ENCODE results near the gene IKZF4. TPM values are rescaled to one million over a fixed set of nuclear protein-coding genes. Genes with fewer than 3 reads are reported as not detected.
"Not testable (repeated sequence)": the region's sequence is repeated elsewhere in the genome, so short reads cannot be mapped to it uniquely, and the experiment has no call there.

The IKZF4 gene
- total and polyA plus RNA-seq, 4 donors = 1.8 to 12.2 (median 7.5) TPM

DNA sequence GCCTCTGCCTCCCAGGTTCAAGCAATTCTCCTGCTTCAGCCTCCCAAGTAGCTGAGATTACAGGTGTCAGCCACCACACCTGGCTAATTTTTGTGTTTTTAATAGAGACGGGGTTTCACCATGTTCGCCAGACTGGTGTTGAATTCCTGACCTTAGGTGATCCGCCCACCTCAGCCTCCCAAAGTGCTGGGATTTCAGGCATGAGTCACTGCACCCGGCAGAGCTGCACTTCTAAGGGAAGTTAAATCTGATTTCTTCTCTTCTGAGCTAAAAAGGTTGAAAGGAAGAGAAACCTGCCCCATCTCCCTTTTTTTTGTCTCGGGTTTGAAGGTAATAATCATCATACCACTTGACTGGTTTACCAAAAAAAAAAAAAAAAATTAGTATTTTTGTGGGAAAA is 39.0 kb upstream of the IKZF4 start:
- H3K27ac ChIP-seq (ENCODE audit: low read depth in 1 of 2, low read length in 2 of 2); H3K4me1 ChIP-seq (ENCODE audit: control insufficient read depth in 1 of 2, insufficient read depth in 2 of 2, low read length in 2 of 2); H3K9me3 ChIP-seq (ENCODE audit: control insufficient read depth, low read length); H3K27me3 ChIP-seq (ENCODE audit: control insufficient read depth in 1 of 2, insufficient read depth in 2 of 2, low read length in 1 of 2); H3K4me3 ChIP-seq (ENCODE audit: low read length in 2 of 2); H3K36me3 ChIP-seq (ENCODE audit: control insufficient read depth in 1 of 2, insufficient read depth in 2 of 2, low read length in 1 of 2); intact Hi-C loops (cut with DNase I); DNase-seq; ATAC-seq (ENCODE audit: low FRiP score): not testable (repeated sequence)
- WGBS, 2 donors = 75 to 77% methylated on average over 5 of the region's 5 CpGs

DNA sequence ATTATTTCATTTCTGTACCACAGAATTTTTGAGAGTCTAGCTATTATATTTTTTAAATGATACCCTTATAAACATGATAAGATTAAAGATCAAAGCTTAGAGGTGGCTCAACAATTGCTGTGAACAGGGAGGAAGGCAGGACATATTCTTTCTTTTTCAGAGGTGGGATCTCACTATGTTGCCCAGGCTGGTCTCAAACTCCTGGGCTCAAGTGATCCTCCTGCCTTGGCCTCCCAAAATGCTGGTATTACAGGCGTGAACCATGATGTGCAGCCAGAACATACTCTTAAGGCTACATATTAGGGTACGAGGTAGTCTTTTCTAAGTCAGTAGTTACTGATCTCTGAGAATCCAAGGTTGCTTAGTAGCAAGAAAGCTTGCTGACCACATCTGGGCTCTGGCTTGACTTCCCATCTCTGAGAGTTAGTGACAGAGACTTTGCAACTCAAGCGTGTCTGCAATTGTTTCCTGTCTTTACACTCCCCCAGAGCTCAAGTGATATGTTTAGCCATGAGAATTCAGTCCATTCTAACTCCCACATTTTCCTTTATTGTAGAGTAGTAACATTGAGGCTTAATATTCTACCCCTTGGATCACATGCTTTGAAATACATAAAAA is 38.4 kb upstream of the IKZF4 start:
- Histone ChIP-seq H3K27ac (ENCODE audit: low read depth in 1 of 2, low read length in 2 of 2) (no peak overlapping the region), H3K4me3 (ENCODE audit: low read length in 2 of 2) (no peak overlapping the region), H3K27me3 (ENCODE audit: control insufficient read depth in 1 of 2, insufficient read depth in 2 of 2, low read length in 1 of 2) (no peaks in the 10 kb centered on the region), H3K9me3 (ENCODE audit: control insufficient read depth, low read length) (no peaks in the 10 kb centered on the region), H3K4me1 (ENCODE audit: control insufficient read depth in 1 of 2, insufficient read depth in 2 of 2, low read length in 2 of 2) (no peaks in the 10 kb centered on the region), H3K36me3 (ENCODE audit: control insufficient read depth in 1 of 2, insufficient read depth in 2 of 2, low read length in 1 of 2) (peaks cover 0 to 1% of the 10 kb centered on the region in 2 donors)
- ATAC-seq (ENCODE audit: low FRiP score) (no peak), DNase-seq (no peak)
- WGBS, 2 donors = 69 to 74% methylated on average over 3 of the region's 3 CpGs
- intact Hi-C loops (cut with DNase I) = no loop called here

DNA sequence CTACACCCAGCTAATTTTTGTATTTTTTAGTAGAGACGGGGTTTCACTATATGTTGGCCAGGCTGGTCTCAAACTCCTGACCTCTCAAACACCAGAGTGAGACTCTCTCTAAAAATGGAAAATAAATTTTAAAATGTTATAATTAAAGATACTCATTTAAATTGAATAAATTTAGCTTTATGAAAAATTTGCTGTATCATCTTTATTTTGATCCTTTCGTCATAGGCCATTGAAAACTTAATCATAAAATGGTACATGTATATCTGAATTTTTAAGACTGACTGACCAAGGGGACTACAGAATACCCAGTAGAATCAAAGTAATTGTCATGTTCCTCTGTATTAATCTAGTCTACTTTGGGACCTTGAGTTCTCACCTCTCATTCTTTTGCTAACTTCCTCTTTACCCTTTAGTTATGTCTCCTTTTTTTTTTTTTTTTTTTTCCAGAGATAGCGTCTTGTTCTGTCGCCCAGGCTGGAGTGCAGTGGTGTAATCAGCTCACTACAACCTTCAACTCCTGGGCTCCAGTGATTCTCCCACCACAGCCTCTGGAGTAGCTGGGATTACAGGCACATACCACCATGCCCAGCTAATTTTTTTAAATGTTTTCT is 37.5 kb upstream of the IKZF4 start:
- Histone ChIP-seq H3K27me3 (ENCODE audit: control insufficient read depth in 1 of 2, insufficient read depth in 2 of 2, low read length in 1 of 2) (no peaks in the 10 kb centered on the region), H3K4me3 (ENCODE audit: low read length in 2 of 2) (no peak overlapping the region), H3K27ac (ENCODE audit: low read depth in 1 of 2, low read length in 2 of 2) (no peak overlapping the region), H3K36me3 (ENCODE audit: control insufficient read depth in 1 of 2, insufficient read depth in 2 of 2, low read length in 1 of 2) (peaks cover 0 to 1% of the 10 kb centered on the region in 2 donors), H3K4me1 (ENCODE audit: control insufficient read depth in 1 of 2, insufficient read depth in 2 of 2, low read length in 2 of 2) (no peaks in the 10 kb centered on the region), H3K9me3 (ENCODE audit: control insufficient read depth, low read length) (no peaks in the 10 kb centered on the region)
- DNase-seq = no peak
- intact Hi-C loops (cut with DNase I) = no loop called here
- ATAC-seq (ENCODE audit: low FRiP score) = no peak
- WGBS, 2 donors = 81 to 87% methylated on average over 4 of the region's 4 CpGs

DNA sequence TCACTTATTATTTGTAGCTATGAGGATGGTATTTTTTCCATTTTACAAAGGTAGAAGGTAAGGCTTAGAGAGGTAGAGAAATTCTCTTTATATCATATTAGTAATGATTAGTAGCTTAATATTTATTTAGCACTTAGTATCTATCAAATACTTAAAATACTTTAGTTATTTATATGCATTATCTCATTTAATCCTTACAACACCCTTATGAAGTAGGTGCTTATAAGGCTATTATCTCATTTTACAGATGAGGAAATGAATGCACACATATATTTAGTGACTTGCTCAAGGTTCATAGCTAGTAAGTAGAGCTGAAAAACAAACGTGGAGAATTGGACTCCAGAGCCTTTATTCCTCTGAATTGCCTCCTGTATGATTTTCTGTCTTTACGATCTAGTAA is 36.0 kb upstream of the IKZF4 start:
- 61 to 62% methylated on average over 2 of the region's 2 CpGs for WGBS, 2 donors
- H3K4me1 ChIP-seq (ENCODE audit: control insufficient read depth in 1 of 2, insufficient read depth in 2 of 2, low read length in 2 of 2) = no peaks in the 10 kb centered on the region
- no peak for DNase-seq
- no peaks in the 10 kb centered on the region for H3K27me3 ChIP-seq (ENCODE audit: control insufficient read depth in 1 of 2, insufficient read depth in 2 of 2, low read length in 1 of 2)
- no peaks in the 10 kb centered on the region for H3K9me3 ChIP-seq (ENCODE audit: control insufficient read depth, low read length)
- no peak overlapping the region for H3K4me3 ChIP-seq (ENCODE audit: low read length in 2 of 2)
- peaks cover 0 to 3% of the 10 kb centered on the region in 2 donors for H3K36me3 ChIP-seq (ENCODE audit: control insufficient read depth in 1 of 2, insufficient read depth in 2 of 2, low read length in 1 of 2)
- intact Hi-C loops (cut with DNase I) = no loop called here
- ATAC-seq (ENCODE audit: low FRiP score) = no peak
- no peak overlapping the region for H3K27ac ChIP-seq (ENCODE audit: low read depth in 1 of 2, low read length in 2 of 2)

DNA sequence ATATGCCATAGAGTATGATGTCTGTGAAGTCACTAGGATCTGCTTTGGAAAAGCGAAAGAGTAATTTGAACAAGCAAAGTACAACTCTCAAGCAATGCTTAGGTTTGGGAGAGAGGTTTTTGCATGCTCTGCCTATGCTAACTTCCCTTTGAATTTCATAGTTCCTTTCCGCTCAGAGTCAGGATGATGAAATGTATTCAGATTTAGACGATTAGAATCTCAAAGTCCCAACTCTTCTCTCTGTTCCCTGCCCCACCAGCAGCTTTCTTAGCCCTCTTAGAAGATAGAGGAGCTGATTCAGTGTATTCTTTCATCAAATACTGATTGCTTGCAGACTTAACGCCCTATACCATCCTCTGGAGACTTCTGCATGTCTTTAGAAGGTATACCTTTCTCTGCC is 35.5 kb upstream of the IKZF4 start:
- WGBS, 2 donors = 87 to 89% methylated on average over 4 of the region's 4 CpGs
- Histone ChIP-seq H3K4me1 (ENCODE audit: control insufficient read depth in 1 of 2, insufficient read depth in 2 of 2, low read length in 2 of 2) (no peaks in the 10 kb centered on the region), H3K27ac (ENCODE audit: low read depth in 1 of 2, low read length in 2 of 2) (no peak overlapping the region), H3K4me3 (ENCODE audit: low read length in 2 of 2) (no peak overlapping the region), H3K9me3 (ENCODE audit: control insufficient read depth, low read length) (no peaks in the 10 kb centered on the region), H3K36me3 (ENCODE audit: control insufficient read depth in 1 of 2, insufficient read depth in 2 of 2, low read length in 1 of 2) (peaks cover 2 to 4% of the 10 kb centered on the region in 2 donors), H3K27me3 (ENCODE audit: control insufficient read depth in 1 of 2, insufficient read depth in 2 of 2, low read length in 1 of 2) (no peaks in the 10 kb centered on the region)
- ATAC-seq (ENCODE audit: low FRiP score) = no peak
- no peak for DNase-seq
- intact Hi-C loops (cut with DNase I) = no loop called here

DNA sequence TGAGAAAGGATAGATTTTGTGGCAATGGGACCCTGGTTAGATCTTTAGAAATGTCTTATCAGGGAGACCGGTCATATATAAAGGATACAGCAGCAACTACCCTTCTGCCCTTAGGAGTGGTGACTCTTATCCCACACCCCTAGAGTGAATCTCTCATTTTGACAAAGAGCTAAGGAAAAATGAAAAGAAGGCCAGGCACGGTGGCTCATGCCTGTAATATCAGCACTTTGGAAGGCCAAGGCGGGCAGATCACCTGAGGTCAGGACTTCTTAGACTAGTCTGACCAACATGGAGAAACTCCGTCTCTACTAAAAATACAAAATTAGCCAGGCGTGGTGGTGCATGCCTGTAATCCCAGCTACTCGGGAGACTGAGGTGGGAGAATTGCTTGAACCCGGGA is 34.9 kb upstream of the IKZF4 start:
- H3K36me3 ChIP-seq (ENCODE audit: control insufficient read depth in 1 of 2, insufficient read depth in 2 of 2, low read length in 1 of 2); H3K27me3 ChIP-seq (ENCODE audit: control insufficient read depth in 1 of 2, insufficient read depth in 2 of 2, low read length in 1 of 2); intact Hi-C loops (cut with DNase I); H3K9me3 ChIP-seq (ENCODE audit: control insufficient read depth, low read length); H3K4me3 ChIP-seq (ENCODE audit: low read length in 2 of 2); H3K27ac ChIP-seq (ENCODE audit: low read depth in 1 of 2, low read length in 2 of 2); ATAC-seq (ENCODE audit: low FRiP score); DNase-seq; H3K4me1 ChIP-seq (ENCODE audit: control insufficient read depth in 1 of 2, insufficient read depth in 2 of 2, low read length in 2 of 2): not testable (repeated sequence)
- 87 to 91% methylated on average over 7 of the region's 7 CpGs for WGBS, 2 donors

DNA sequence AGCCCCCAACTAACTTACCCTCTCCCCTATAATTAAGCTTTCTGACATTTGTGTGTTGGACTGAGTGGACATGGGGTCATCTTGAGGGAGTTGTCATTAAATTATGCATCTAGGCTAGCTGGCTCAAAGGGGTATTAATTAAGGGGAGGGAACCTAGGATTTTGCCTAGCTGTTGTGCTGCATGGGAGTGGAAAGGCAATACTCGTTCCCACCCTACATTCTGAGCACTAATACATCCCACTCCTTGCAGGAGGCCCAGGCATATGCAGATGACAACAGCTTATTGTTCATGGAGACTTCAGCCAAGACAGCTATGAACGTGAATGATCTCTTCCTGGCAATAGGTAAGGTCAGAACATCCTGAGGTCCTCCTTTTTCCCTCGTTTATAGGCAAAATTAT is 29.7 kb upstream of the IKZF4 start:
- WGBS, 2 donors = 84 to 87% methylated on average over 3 of the region's 3 CpGs
- H3K4me3 ChIP-seq (ENCODE audit: low read length in 2 of 2) = no peak overlapping the region
- ATAC-seq (ENCODE audit: low FRiP score) = no peak
- H3K27ac ChIP-seq (ENCODE audit: low read depth in 1 of 2, low read length in 2 of 2) = no peak overlapping the region
- no peaks in the 10 kb centered on the region for H3K4me1 ChIP-seq (ENCODE audit: control insufficient read depth in 1 of 2, insufficient read depth in 2 of 2, low read length in 2 of 2)
- no peak for DNase-seq
- intact Hi-C loops (cut with DNase I) = no loop called here
- no peaks in the 10 kb centered on the region for H3K27me3 ChIP-seq (ENCODE audit: control insufficient read depth in 1 of 2, insufficient read depth in 2 of 2, low read length in 1 of 2)
- no peaks in the 10 kb centered on the region for H3K9me3 ChIP-seq (ENCODE audit: control insufficient read depth, low read length)
- H3K36me3 ChIP-seq (ENCODE audit: control insufficient read depth in 1 of 2, insufficient read depth in 2 of 2, low read length in 1 of 2) = peaks cover 10 to 15% of the 10 kb centered on the region in 2 donors

DNA sequence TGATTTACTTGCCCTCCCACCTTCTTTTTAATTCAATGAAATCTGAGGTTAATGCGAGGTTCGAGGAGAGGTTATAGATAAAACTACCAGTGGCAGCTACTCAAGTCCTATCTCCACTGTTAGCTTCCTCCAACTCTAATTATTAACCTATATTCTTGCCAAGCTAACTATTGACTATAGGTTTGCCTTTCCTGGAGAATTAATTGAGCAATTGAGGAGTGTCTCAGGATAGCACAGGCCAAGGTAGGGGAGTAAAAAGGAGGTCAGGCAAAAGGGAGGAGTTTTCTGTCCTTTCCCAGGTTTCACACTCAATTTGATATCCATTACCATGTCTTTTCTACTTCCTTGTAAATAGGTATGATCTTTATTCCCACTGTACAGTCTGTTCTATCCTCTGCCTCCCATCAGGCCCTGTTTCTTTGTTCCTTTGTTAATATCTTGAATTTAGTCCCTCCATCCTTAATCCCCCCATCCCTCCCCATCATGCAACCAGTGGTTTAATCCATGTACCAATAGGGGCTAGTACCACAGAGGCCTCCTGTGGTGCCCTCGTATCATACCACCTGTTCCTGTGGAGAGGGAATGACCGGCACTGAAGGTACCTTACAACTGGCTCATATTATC is 27.5 kb upstream of the IKZF4 start:
- Histone ChIP-seq H3K36me3 (ENCODE audit: control insufficient read depth in 1 of 2, insufficient read depth in 2 of 2, low read length in 1 of 2) (peaks cover 10 to 14% of the 10 kb centered on the region in 2 donors), H3K9me3 (ENCODE audit: control insufficient read depth, low read length) (no peaks in the 10 kb centered on the region), H3K27me3 (ENCODE audit: control insufficient read depth in 1 of 2, insufficient read depth in 2 of 2, low read length in 1 of 2) (no peaks in the 10 kb centered on the region), H3K27ac (ENCODE audit: low read depth in 1 of 2, low read length in 2 of 2) (no peak overlapping the region), H3K4me1 (ENCODE audit: control insufficient read depth in 1 of 2, insufficient read depth in 2 of 2, low read length in 2 of 2) (no peaks in the 10 kb centered on the region), H3K4me3 (ENCODE audit: low read length in 2 of 2) (no peak overlapping the region)
- no peak for ATAC-seq (ENCODE audit: low FRiP score)
- DNase-seq = no peak
- WGBS, 2 donors = 78 to 79% methylated on average over 4 of the region's 4 CpGs
- intact Hi-C loops (cut with DNase I) = no loop called here

DNA sequence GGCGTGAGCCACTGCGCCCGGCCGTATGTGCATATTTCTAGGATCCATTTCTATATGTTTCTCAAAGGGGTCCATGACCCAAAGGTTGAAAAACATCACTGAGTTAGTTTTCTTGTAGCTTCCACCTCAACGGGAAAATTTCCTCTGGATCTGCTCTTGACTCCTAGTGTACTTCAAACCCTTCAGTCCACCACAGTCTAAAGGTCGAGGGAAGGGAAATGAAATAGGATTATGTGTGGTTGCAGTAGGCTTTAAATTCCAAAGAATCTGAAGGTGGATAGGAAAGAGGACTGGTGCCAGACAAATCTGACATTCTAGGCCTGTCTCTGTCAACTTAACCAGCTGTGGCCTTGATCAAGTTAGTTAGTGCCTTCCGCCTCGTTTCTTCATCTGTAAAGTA is 25.5 kb upstream of the IKZF4 start:
- Histone ChIP-seq H3K36me3 (ENCODE audit: control insufficient read depth in 1 of 2, insufficient read depth in 2 of 2, low read length in 1 of 2) (peaks cover 9 to 11% of the 10 kb centered on the region in 2 donors), H3K27ac (ENCODE audit: low read depth in 1 of 2, low read length in 2 of 2) (no peak overlapping the region), H3K9me3 (ENCODE audit: control insufficient read depth, low read length) (no peaks in the 10 kb centered on the region), H3K27me3 (ENCODE audit: control insufficient read depth in 1 of 2, insufficient read depth in 2 of 2, low read length in 1 of 2) (no peaks in the 10 kb centered on the region), H3K4me1 (ENCODE audit: control insufficient read depth in 1 of 2, insufficient read depth in 2 of 2, low read length in 2 of 2) (no peaks in the 10 kb centered on the region), H3K4me3 (ENCODE audit: low read length in 2 of 2) (no peak overlapping the region)
- ATAC-seq (ENCODE audit: low FRiP score) (no peak), DNase-seq (no peak)
- intact Hi-C loops (cut with DNase I) = loop anchor here (5.0 kb wide), 2 partner anchors 37 to 47 kb away; partner anchors contain the start of gene RPS26 (in 1 of the 2)
- WGBS, 2 donors = 73 to 77% methylated on average over 8 of the region's 8 CpGs

Data from aorta (tissue), 5 donors.